ENCODE results near the gene EIF3L.

Gene EIF3L

GRCh38 chr22:37817705-37818408 is 31.4 kb upstream of the EIF3L start:
- peak; percentile 87 for DNase-seq (ENCODE audit: low spot score)

GRCh38 chr22:37818409-37819104 is 30.7 kb upstream of the EIF3L start:
- DNase-seq (ENCODE audit: low spot score): no peak

- no peak for DNase-seq (ENCODE audit: low spot score)
Measured at GRCh38 chr22:37819105-37819433, 30.1 kb upstream of the EIF3L start.

- DNase-seq (ENCODE audit: low spot score): no peak
Measured at GRCh38 chr22:37820350-37820749, 28.9 kb upstream of the EIF3L start.

- no peak for DNase-seq (ENCODE audit: low spot score)
Measured at GRCh38 chr22:37822079-37822833, 27.0 kb upstream of the EIF3L start.

GRCh38 chr22:37823134-37823985 is 25.9 kb upstream of the EIF3L start, which contains the start of gene GALR3:
Gene GALR3, plus strand, starts transcription at chr22:37823382. Its CDS starts 25 bp downstream, at chr22:37823407.
- no peak for DNase-seq (ENCODE audit: low spot score)

- no peak for DNase-seq (ENCODE audit: low spot score)
Measured at GRCh38 chr22:37824674-37825641, 24.3 kb upstream of the EIF3L start.

GRCh38 chr22:37827056-37827455 is 22.2 kb upstream of the EIF3L start:
- no peak for DNase-seq (ENCODE audit: low spot score)

- DNase-seq (ENCODE audit: low spot score): no peak
Measured at GRCh38 chr22:37830093-37830842, 19.0 kb upstream of the EIF3L start.

GRCh38 chr22:37831472-37831871 is 17.7 kb upstream of the EIF3L start:
- no peak for DNase-seq (ENCODE audit: low spot score)

GRCh38 chr22:37832022-37832857 is 17.0 kb upstream of the EIF3L start:
- DNase-seq (ENCODE audit: low spot score): no peak

- DNase-seq (ENCODE audit: low spot score): peak; percentile 85
Measured at GRCh38 chr22:37842015-37842793, 7.0 kb upstream of the EIF3L start.

GRCh38 chr22:37843741-37844089 is 5.5 kb upstream of the EIF3L start:
- DNase-seq (ENCODE audit: low spot score): no peak

- DNase-seq (ENCODE audit: low spot score): no peak
Measured at GRCh38 chr22:37844904-37845329, 4.3 kb upstream of the EIF3L start.

- DNase-seq (ENCODE audit: low spot score): no peak
Measured at GRCh38 chr22:37846433-37846832, 2.8 kb upstream of the EIF3L start.

GRCh38 chr22:37848587-37849088 is 581 bp upstream of the EIF3L start:
- DNase-seq (ENCODE audit: low spot score): no peak

- DNase-seq (ENCODE audit: low spot score): no peak
Measured at GRCh38 chr22:37850801-37851200, 1.6 kb downstream of the EIF3L start.

- no peak for DNase-seq (ENCODE audit: low spot score)
Measured at GRCh38 chr22:37852418-37852817, 3.2 kb downstream of the EIF3L start.

Measured in COLO829 (cell line).